Suprapubic skin (tissue), 3 donors: ENCODE results near the gene C13orf46.

Experiments
- CTCF ChIP-seq, 2 donors: fragments of 200-600 bp in 1 of 2; fragments of 450-650 bp in 1 of 2; sonication (generic) in 1 of 2; IDR thresholded peaks; one replicate each; pipeline ENCODE4 v1.5.1; 2016 to 2019; ENCODE audit warnings: antibody characterized with exemption in 2 of 2, mild to moderate bottlenecking in 1 of 2, moderate library complexity in 1 of 2
- POLR2AphosphoS5 ChIP-seq, 3 donors: sonication (generic); formaldehyde crosslinking; IDR thresholded peaks; one replicate each; pipeline ENCODE4 v1.6.1; 2017; ENCODE audit warnings: antibody characterized with exemption in 3 of 3

- TF ChIP-seq POLR2AphosphoS5 (IDR thresholded peaks at IDR 0.05) (no peak), CTCF (IDR thresholded peaks at IDR 0.05) (no peak)
These were observed 58.7 kb downstream of the C13orf46 start for GRCh38 chr13:113915012-113915763.
